DMS53 treated with DMSO at 0.1 percent for 48 hours (cell line): Measurements from ENCODE around the gene CHRNA7.
"Not testable (repeated sequence)": the region's sequence is repeated elsewhere in the genome, so short reads cannot be mapped to it uniquely, and the experiment has no call there.

ENCODE experiments used
- DNase-seq: peaks from one replicate; lab custom pipeline; 2025; ENCODE audit not compliant: unreplicated experiment; lab: John Stamatoyannopoulos, UW

The CHRNA7 gene

GRCh38 chr15:32167913-32168312, 137.6 kb downstream of the CHRNA7 start:
- DNase-seq: not testable (repeated sequence)

GRCh38 chr15:32180579-32180978, 150.3 kb downstream of the CHRNA7 start:
- not testable (repeated sequence) for DNase-seq

DNA sequence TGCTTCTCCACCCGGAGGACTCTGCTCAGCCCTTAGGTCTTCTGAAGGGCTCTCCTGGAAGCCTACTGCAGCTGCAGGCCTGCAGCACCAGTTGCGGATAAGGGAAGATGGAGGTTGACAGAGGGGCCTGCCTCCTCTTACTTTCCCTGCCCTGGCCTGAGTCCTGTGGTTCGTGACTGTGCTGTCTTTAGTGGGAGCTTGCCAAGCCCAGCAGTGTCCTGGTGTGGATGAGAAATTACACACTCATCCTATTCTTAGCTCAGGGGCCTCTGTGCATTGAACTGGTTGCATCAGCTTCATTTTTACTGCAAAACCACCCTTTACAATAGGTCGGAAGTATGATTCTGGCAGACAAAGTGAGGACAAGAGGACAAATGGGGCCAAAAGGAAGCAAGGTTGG, 163.5 kb downstream of the CHRNA7 start:
- not testable (repeated sequence) for DNase-seq

DNA sequence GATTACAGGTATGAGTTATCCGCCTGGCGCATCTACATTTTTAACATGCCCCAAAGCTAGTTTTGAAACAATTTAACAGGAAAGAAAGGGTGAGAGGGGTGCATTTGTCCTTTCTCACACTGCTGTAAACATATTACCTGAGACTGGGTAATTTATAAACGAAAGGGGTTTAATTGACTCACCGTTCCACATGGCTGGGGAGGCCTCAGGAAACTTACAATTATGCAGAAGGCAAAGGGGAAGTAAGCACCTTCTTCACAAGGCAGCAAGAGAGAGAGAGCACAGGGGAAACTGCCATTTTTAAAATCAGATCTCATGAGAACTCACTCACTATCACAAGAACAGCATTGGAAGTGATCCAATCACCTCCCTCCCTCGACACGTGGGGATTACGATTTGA, 165.9 kb downstream of the CHRNA7 start:
- DNase-seq: not testable (repeated sequence)

DNA sequence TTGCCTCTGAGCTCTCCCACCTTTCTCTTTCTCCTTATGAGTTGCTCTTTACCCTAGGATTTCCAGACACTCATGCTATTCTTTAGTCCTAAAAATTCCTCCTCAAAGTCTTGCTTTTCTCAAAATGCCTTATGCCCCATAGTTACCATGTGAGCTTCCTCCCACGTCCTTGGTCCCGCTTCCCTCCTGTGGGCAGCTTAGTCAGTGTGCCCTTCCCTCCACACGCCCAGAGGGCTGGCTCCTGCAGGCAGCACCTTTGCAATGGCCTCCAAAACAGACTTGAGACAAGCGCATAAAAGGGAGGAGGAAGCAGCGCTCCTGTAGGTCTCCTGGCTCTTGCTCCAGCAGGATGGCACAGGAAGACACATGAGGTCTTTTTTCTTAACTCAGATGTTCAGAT, 168.6 kb downstream of the CHRNA7 start:
- not testable (repeated sequence) for DNase-seq

GRCh38 chr15:32209081-32209480, 178.8 kb downstream of the CHRNA7 start:
- not testable (repeated sequence) for DNase-seq

GRCh38 chr15:32218666-32219065, 188.4 kb downstream of the CHRNA7 start:
- DNase-seq: no peak
